CD14-positive monocyte (primary cell): Measurements from ENCODE around the gene DEPDC5. TPM values are rescaled to one million over a fixed set of nuclear protein-coding genes. Genes with fewer than 3 reads are reported as not detected.

Experiments used
- DNase-seq, 3 donors: peaks; one replicate each; pipeline ENCODE4 v3.0.0-alpha.2; 2011 to 2022
- H2AFZ ChIP-seq: 2 replicates; pipeline ENCODE4 v1.6.0; 2012; ENCODE audit warnings: mild to moderate bottlenecking, low read depth, low read length, inconsistent platforms; ENCODE audit not compliant: insufficient read depth, poor library complexity, severe bottlenecking
- H3K27ac ChIP-seq, 2 donors: 1 replicate in 1 of 2; 2 replicates in 1 of 2; pipeline ENCODE4 v1.5.1; 2012 to 2013; ENCODE audit warnings: low read length in 2 of 2, control low read depth in 1 of 2, inconsistent platforms in 1 of 2, low read depth in 1 of 2, mild to moderate bottlenecking in 1 of 2
- H3K27me3 ChIP-seq, 2 donors: one replicate each; pipeline versions ENCODE4 v1.6.0 to v1.6.1; 2011 to 2013; ENCODE audit warnings: low read length in 2 of 2; ENCODE audit not compliant: control insufficient read depth in 2 of 2, insufficient read depth in 2 of 2
- H3K36me3 ChIP-seq, 2 donors: replicated peaks in 1 of 2; 1 replicate in 1 of 2; 2 replicates in 1 of 2; pipeline versions ENCODE4 v1.5.1 to v1.6.1; 2012 to 2013; ENCODE audit warnings: low read length in 2 of 2, control low read depth in 1 of 2, inconsistent platforms in 1 of 2, mild to moderate bottlenecking in 1 of 2; ENCODE audit not compliant: insufficient read depth in 2 of 2, control insufficient read depth in 1 of 2
- H3K4me1 ChIP-seq, 2 donors: 1 replicate in 1 of 2; 2 replicates in 1 of 2; pipeline versions ENCODE4 v1.5.1 to v1.6.1; 2012 to 2013; ENCODE audit warnings: low read length in 2 of 2, control low read depth in 1 of 2, inconsistent platforms in 1 of 2, mild to moderate bottlenecking in 1 of 2, moderate library complexity in 1 of 2; ENCODE audit not compliant: insufficient read depth in 2 of 2, control insufficient read depth in 1 of 2
- H3K4me2 ChIP-seq: replicated peaks from 2 replicates; pipeline ENCODE3; 2012; ENCODE audit warnings: low read length, moderate library complexity, mild to moderate bottlenecking; ENCODE audit not compliant: poor library complexity, severe bottlenecking; ENCODE audit errors: extremely low read depth
- H3K4me3 ChIP-seq, 3 experiments: fragments of 200-600 bp in 1 of 3; sonication (generic) in 1 of 3; replicated peaks in 1 of 3; 1 replicate in 2 of 3; 2 replicates in 1 of 3; pipeline ENCODE4 v1.5.1; 2011 to 2013; ENCODE audit warnings: low read length in 3 of 3, mild to moderate bottlenecking in 3 of 3, control low read depth in 2 of 3, low read depth in 2 of 3, inconsistent platforms in 1 of 3, moderate library complexity in 1 of 3
- H3K79me2 ChIP-seq: 2 replicates; pipeline ENCODE4 v1.6.0; 2012; ENCODE audit warnings: mild to moderate bottlenecking, control low read depth, inconsistent platforms, low read length, moderate library complexity; ENCODE audit not compliant: insufficient read depth
- H3K9ac ChIP-seq: 2 replicates; pipeline ENCODE4 v1.6.0; 2017; ENCODE audit warnings: low read length, mild to moderate bottlenecking; ENCODE audit not compliant: insufficient read depth, poor library complexity, severe bottlenecking
- H3K9me3 ChIP-seq, 2 donors: replicated peaks in 1 of 2; 1 replicate in 1 of 2; 2 replicates in 1 of 2; pipeline versions ENCODE4 v1.5.1 to v1.6.1; 2012 to 2013; ENCODE audit warnings: low read length in 2 of 2, control low read depth in 1 of 2; ENCODE audit not compliant: control insufficient read depth in 1 of 2, insufficient read depth in 1 of 2
- H4K20me1 ChIP-seq: 2 replicates; pipeline ENCODE4 v1.6.0; 2012; ENCODE audit warnings: mild to moderate bottlenecking, low read length, control low read depth, moderate library complexity; ENCODE audit not compliant: insufficient read depth
- H3K27ac Mint-ChIP-seq, 7 donors: one replicate each; pipeline ENCODE4 v1.8.0; 2020; ENCODE audit warnings: mild to moderate bottlenecking in 7 of 7, mixed read lengths in 7 of 7, moderate library complexity in 6 of 7, inconsistent platforms in 2 of 7
- H3K27me3 Mint-ChIP-seq, 3 donors: one replicate each; pipeline ENCODE4 v1.8.0; 2021 to 2022; ENCODE audit warnings: low read depth in 3 of 3, mild to moderate bottlenecking in 3 of 3, mixed read lengths in 3 of 3, moderate library complexity in 3 of 3, inconsistent platforms in 1 of 3
- H3K36me3 Mint-ChIP-seq, 2 donors: one replicate each; pipeline ENCODE4 v1.8.0; 2020; ENCODE audit warnings: mixed read lengths in 2 of 2, inconsistent platforms in 1 of 2, mild to moderate bottlenecking in 1 of 2
- H3K4me1 Mint-ChIP-seq: one replicate; pipeline ENCODE4 v1.8.0; 2020; ENCODE audit warnings: mild to moderate bottlenecking, mixed read lengths
- H3K4me3 Mint-ChIP-seq, 2 donors: one replicate each; pipeline ENCODE4 v1.8.0; 2020; ENCODE audit warnings: mild to moderate bottlenecking in 2 of 2, mixed read lengths in 2 of 2, moderate library complexity in 1 of 2
- H3K9me3 Mint-ChIP-seq, 7 donors: one replicate each; pipeline ENCODE4 v1.8.0; 2020 to 2022; ENCODE audit warnings: mixed read lengths in 7 of 7, mild to moderate bottlenecking in 6 of 7, moderate library complexity in 6 of 7, inconsistent platforms in 2 of 7
- WGBS: methylation state at CpG from one replicate; pipeline ENCODE4 v1.1.5; 2013; ENCODE audit warnings: missing lambda C conversion rate; ENCODE audit not compliant: insufficient coverage; 5-methylcytosine and 5-hydroxymethylcytosine counted together
- intact Hi-C, 2 donors: fragments of 100-400 bp; cut with micrococcal nuclease; formaldehyde crosslinking; loops; one replicate each; pipeline versions ENCODE4 v1.15.0 to v1.15.1; 2023
- polyA plus RNA-seq, 3 donors: library from polyadenylated mRNA; depleted of rRNA in 1 of 3; unstranded in 2 of 3; stranded (reverse) in 1 of 3; fragments of 300-500 nt in 2 of 3; fragments of >200 nt in 1 of 3; fragmentation: Illumina TruSeq in 2 of 3; gene quantifications; 1 replicate in 2 of 3; 2 replicates in 1 of 3; pipeline ENCODE4 v1.2.3, GENCODE V29; 2012 to 2021
- TF ChIP-seq, protein P1 (sequence below): fragments of 200-600 bp; IDR thresholded peaks from one replicate; pipeline ENCODE4 v1.8.0; 2022; ENCODE audit warnings: antibody characterized with exemption, mild to moderate bottlenecking

Gene DEPDC5
- polyA plus RNA-seq, 3 donors: 2.2 to 19.5 (median 4.1) TPM

GRCh38 chr22:31736458-31736857, 17.4 kb upstream of the DEPDC5 start:
- Mint-ChIP-seq H3K36me3 (peaks cover 33 to 73% of the 10 kb centered on the region in 2 donors), H3K4me3 (no peak overlapping the region), H3K27me3 (no peaks in the 10 kb centered on the region), H3K27ac (peak overlapping the region in 1 of 7 donors; percentile 30), H3K9me3 (no peaks in the 10 kb centered on the region), H3K4me1 (peaks cover 22% of the 10 kb centered on the region)
- TF ChIP-seq, protein P1, sequence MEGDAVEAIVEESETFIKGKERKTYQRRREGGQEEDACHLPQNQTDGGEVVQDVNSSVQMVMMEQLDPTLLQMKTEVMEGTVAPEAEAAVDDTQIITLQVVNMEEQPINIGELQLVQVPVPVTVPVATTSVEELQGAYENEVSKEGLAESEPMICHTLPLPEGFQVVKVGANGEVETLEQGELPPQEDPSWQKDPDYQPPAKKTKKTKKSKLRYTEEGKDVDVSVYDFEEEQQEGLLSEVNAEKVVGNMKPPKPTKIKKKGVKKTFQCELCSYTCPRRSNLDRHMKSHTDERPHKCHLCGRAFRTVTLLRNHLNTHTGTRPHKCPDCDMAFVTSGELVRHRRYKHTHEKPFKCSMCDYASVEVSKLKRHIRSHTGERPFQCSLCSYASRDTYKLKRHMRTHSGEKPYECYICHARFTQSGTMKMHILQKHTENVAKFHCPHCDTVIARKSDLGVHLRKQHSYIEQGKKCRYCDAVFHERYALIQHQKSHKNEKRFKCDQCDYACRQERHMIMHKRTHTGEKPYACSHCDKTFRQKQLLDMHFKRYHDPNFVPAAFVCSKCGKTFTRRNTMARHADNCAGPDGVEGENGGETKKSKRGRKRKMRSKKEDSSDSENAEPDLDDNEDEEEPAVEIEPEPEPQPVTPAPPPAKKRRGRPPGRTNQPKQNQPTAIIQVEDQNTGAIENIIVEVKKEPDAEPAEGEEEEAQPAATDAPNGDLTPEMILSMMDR: no peak
- H3K36me3 ChIP-seq: peaks cover 36 to 78% of the 10 kb centered on the region in 2 donors
- no peak overlapping the region for H3K4me2 ChIP-seq
- peaks cover 96% of the 10 kb centered on the region for H4K20me1 ChIP-seq
- intact Hi-C loops: no loop called here
- H3K4me3 ChIP-seq: no peak overlapping the region
- WGBS: 100% methylated on average over 1 of the region's 2 CpGs
- H3K27ac ChIP-seq: peak overlapping the region in 1 of 2 donors; percentile 5
- no peaks in the 10 kb centered on the region for H3K9me3 ChIP-seq
- no peak for DNase-seq
- peaks cover 12 to 14% of the 10 kb centered on the region in 2 donors for H3K4me1 ChIP-seq
- peaks cover 96% of the 10 kb centered on the region for H3K79me2 ChIP-seq
- no peaks in the 10 kb centered on the region for H3K27me3 ChIP-seq
- H3K9ac ChIP-seq: no peak overlapping the region
- no peak overlapping the region for H2AFZ ChIP-seq

DNA sequence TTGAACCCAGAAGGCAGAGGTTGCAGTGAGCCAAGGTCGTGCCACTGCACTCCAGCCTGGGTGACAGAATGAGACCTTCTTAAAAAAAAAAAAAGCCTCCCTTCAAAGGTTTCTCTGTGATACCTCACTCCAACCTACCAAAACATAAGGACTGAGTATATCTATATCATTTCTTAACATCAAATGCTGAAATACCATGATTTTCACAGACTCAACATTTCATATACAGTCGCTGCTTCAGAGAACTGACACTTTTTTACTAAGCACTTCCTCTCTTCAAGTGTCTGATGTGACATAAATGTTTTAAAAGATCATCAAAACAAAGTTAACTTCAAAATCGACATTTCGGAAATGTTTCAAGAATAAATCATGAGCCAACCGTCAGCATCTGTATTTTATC, 15.9 kb upstream of the DEPDC5 start:
- TF ChIP-seq, protein P1: no peak
- no peaks in the 10 kb centered on the region for H3K27me3 Mint-ChIP-seq
- peaks cover 33 to 66% of the 10 kb centered on the region in 2 donors for H3K36me3 ChIP-seq
- H3K4me1 Mint-ChIP-seq: peaks cover 36% of the 10 kb centered on the region
- WGBS: no CpG with 5 or more reads among the region's 5 CpGs
- H2AFZ ChIP-seq: no peak overlapping the region
- H3K27me3 ChIP-seq: no peaks in the 10 kb centered on the region
- no peaks in the 10 kb centered on the region for H3K9me3 ChIP-seq
- H3K9me3 Mint-ChIP-seq: peaks cover 0 to 2% (median 0%) of the 10 kb centered on the region in 7 donors
- H3K4me1 ChIP-seq: peaks cover 23 to 25% of the 10 kb centered on the region in 2 donors
- peaks cover 96% of the 10 kb centered on the region for H3K79me2 ChIP-seq
- H4K20me1 ChIP-seq: peaks cover 96% of the 10 kb centered on the region
- H3K27ac ChIP-seq: peak overlapping the region in 1 of 2 donors; percentile 57
- no peak for DNase-seq
- no peak overlapping the region for H3K9ac ChIP-seq
- H3K27ac Mint-ChIP-seq: peak overlapping the region in 3 of 7 donors; percentile 1 to 55 (median 17)
- no peak overlapping the region for H3K4me3 Mint-ChIP-seq
- peaks cover 33 to 71% of the 10 kb centered on the region in 2 donors for H3K36me3 Mint-ChIP-seq
- no peak overlapping the region for H3K4me2 ChIP-seq
- intact Hi-C loops: no loop called here
- no peak overlapping the region for H3K4me3 ChIP-seq
